K562 (cell line): Measurements from ENCODE around the gene RAB31. TPM values are rescaled to one million over a fixed set of nuclear protein-coding genes. Genes with fewer than 3 reads are reported as not detected.

Experiments used
- ATAC-seq: fragments of 200-7000 bp; cut with Tn5 transposase; 3 replicates; pipeline ENCODE4 v1.9.1; 2020; ENCODE audit warnings: moderate library complexity
- BruUV-seq: library from RNA; stranded (reverse); fragments of 400-500 nt; replicated peaks from 2 replicates; lab custom pipeline; 2021; lab: Mats Ljungman, UMichigan
- CTCF ChIA-PET: fragments of 300-600 bp; formaldehyde crosslinking; extraction: SDS; loops from one replicate; lab custom pipeline; 2021; ENCODE audit warnings: low intra/inter-chr PET ratio; lab: Yijun Ruan, JAX
- POLR2A ChIA-PET: fragments of 300-600, 350-650 bp; sonication (Branson Sonifier 250); formaldehyde crosslinking; extraction: SDS; loops from one replicate; lab custom pipeline; 2021; ENCODE audit warnings: antibody characterized with exemption, inconsistent platforms; lab: Yijun Ruan, JAX
- DNase-seq, 4 experiments: peaks; one replicate each; pipeline versions ENCODE4 v3.0.0 to v3.0.0-alpha.2; 2011 to 2018; ENCODE audit warnings: low spot score in 3 of 4, mixed read lengths in 3 of 4; ENCODE audit errors: extremely low read depth in 1 of 4
- FAIRE-seq: peaks from 2 replicates; lab custom pipeline; 2011; peaks lifted over from hg19 to GRCh38; lab: Jason Lieb, UNC
- H2AFZ ChIP-seq: 2 replicates; pipeline ENCODE4 v1.6.0; 2011; ENCODE audit warnings: low read depth, low read length, control low read depth, inconsistent platforms
- H3K27ac ChIP-seq: fragments of 200-600 bp; 3 replicates; pipeline ENCODE4 v1.8.0; 2011; ENCODE audit warnings: low read depth, mild to moderate bottlenecking, control low read depth, inconsistent platforms, low read length, moderate library complexity, mixed read lengths; ENCODE audit errors: extremely low read depth
- H3K27me3 ChIP-seq, 2 experiments: fragments of 300-600 bp in 1 of 2; 2 replicates in 1 of 2; 3 replicates in 1 of 2; pipeline versions ENCODE4 v1.6.0 to v1.8.0; 2011; ENCODE audit warnings: inconsistent platforms in 2 of 2, low read length in 2 of 2, mild to moderate bottlenecking in 1 of 2, mixed read lengths in 1 of 2, moderate library complexity in 1 of 2; ENCODE audit not compliant: control insufficient read depth in 2 of 2, insufficient read depth in 2 of 2
- H3K36me3 ChIP-seq: fragments of 300-600 bp; 3 replicates; pipeline ENCODE4 v1.8.0; 2011; ENCODE audit warnings: mild to moderate bottlenecking, low read length, inconsistent platforms; ENCODE audit not compliant: control insufficient read depth, insufficient read depth
- H3K4me1 ChIP-seq, 2 experiments: fragments of 200-600 bp in 1 of 2; replicated peaks in 1 of 2; 2 replicates in 1 of 2; 3 replicates in 1 of 2; pipeline versions ENCODE4 v1.5.1 to v1.8.0; 2011; ENCODE audit warnings: inconsistent platforms in 2 of 2, low read length in 2 of 2, mild to moderate bottlenecking in 1 of 2, mixed read lengths in 1 of 2, moderate library complexity in 1 of 2; ENCODE audit not compliant: control insufficient read depth in 2 of 2, insufficient read depth in 2 of 2
- H3K4me2 ChIP-seq: 2 replicates; pipeline ENCODE4 v1.6.1; 2011; ENCODE audit warnings: low read length, control low read depth, inconsistent platforms, mixed read lengths; ENCODE audit not compliant: insufficient read depth
- H3K4me3 ChIP-seq: fragments of 200-600 bp; sonication (generic), shearing (Covaris generic); 2 replicates; pipeline ENCODE4 v1.5.1; 2016; ENCODE audit warnings: control low read depth, inconsistent platforms
- H3K79me2 ChIP-seq: fragments of 200-600 bp; 3 replicates; pipeline ENCODE4 v1.8.0; 2011; ENCODE audit warnings: low read length, inconsistent platforms; ENCODE audit not compliant: control insufficient read depth, insufficient read depth
- H3K9ac ChIP-seq, 2 experiments: 2 replicates each; pipeline versions ENCODE4 v1.6.0 to v1.6.1; 2011; ENCODE audit warnings: low read depth in 2 of 2, low read length in 2 of 2, control low read depth in 1 of 2, inconsistent platforms in 1 of 2, mild to moderate bottlenecking in 1 of 2, mixed read lengths in 1 of 2; ENCODE audit not compliant: insufficient read depth in 1 of 2
- H3K9me1 ChIP-seq: one replicate; pipeline ENCODE4 v1.6.0; 2011; ENCODE audit warnings: inconsistent platforms, mild to moderate bottlenecking, low read length, moderate library complexity; ENCODE audit not compliant: control insufficient read depth, insufficient read depth
- H3K9me3 ChIP-seq: replicated peaks from 2 replicates; pipeline ENCODE4 v1.5.1; 2011; ENCODE audit warnings: low read depth, low read length, inconsistent platforms; ENCODE audit not compliant: control insufficient read depth, insufficient read depth
- H4K20me1 ChIP-seq: replicated peaks from 2 replicates; pipeline ENCODE4 v1.6.1; 2011; ENCODE audit warnings: low read length, inconsistent platforms, mixed read lengths; ENCODE audit not compliant: control insufficient read depth, insufficient read depth
- CEBPG ChIP-seq, 3 experiments: fragments of 200-800 bp in 1 of 3; sonication (Bioruptor generic) in 1 of 3; sonication (generic) in 1 of 3; formaldehyde crosslinking in 1 of 3; IDR thresholded peaks in 2 of 3; conservative IDR thresholded peaks in 1 of 3; 2 replicates each; pipeline versions ENCODE4 v1.6.1 to v1.8.0; 2016 to 2022; ENCODE audit warnings: missing compliant biosample characterization in 2 of 3, missing genetic modification characterization in 2 of 3, mild to moderate bottlenecking in 1 of 3, missing genetic modification reagents in 1 of 3
- E2F1 ChIP-seq: sonication (generic); formaldehyde crosslinking; IDR thresholded peaks from 2 replicates; pipeline ENCODE4 v1.8.1; 2023; ENCODE audit warnings: mild to moderate bottlenecking, missing genetic modification reagents, moderate library complexity
- FOXA3 ChIP-seq, 2 experiments: fragments of 450-650 bp in 1 of 2; sonication (generic) in 1 of 2; formaldehyde crosslinking; IDR thresholded peaks in 1 of 2; conservative IDR thresholded peaks in 1 of 2; 2 replicates each; pipeline versions ENCODE4 v1.4.0 to v1.8.0; 2020 to 2022; ENCODE audit warnings: mild to moderate bottlenecking in 2 of 2, missing genetic modification reagents in 1 of 2
- HINFP ChIP-seq: fragments of 450-650 bp; conservative IDR thresholded peaks from 2 replicates; pipeline ENCODE4 v1.6.1; 2016; ENCODE audit warnings: missing genetic modification characterization, low read depth, mild to moderate bottlenecking, control low read depth, missing compliant biosample characterization
- KLF13 ChIP-seq: fragments of 450-650 bp; IDR thresholded peaks from 2 replicates; pipeline ENCODE4 v1.6.1; 2016; ENCODE audit warnings: missing genetic modification characterization, low read depth, mild to moderate bottlenecking, missing compliant biosample characterization, moderate library complexity, borderline replicate concordance
- LEF1 ChIP-seq: fragments of 450-650 bp; IDR thresholded peaks from 2 replicates; pipeline ENCODE4 v1.6.1; 2016; ENCODE audit warnings: mild to moderate bottlenecking
- MAFF ChIP-seq: IDR thresholded peaks from 2 replicates; pipeline ENCODE4 v1.6.1; 2012; ENCODE audit warnings: low read length, improper control_type of control experiment
- NKRF ChIP-seq: fragments of 450-650 bp; IDR thresholded peaks from 2 replicates; pipeline ENCODE4 v1.6.1; 2016; ENCODE audit warnings: borderline replicate concordance
- NR0B1 ChIP-seq: fragments of 450-650 bp; IDR thresholded peaks from one replicate; pipeline ENCODE4 v1.6.1; 2018; ENCODE audit warnings: mild to moderate bottlenecking, moderate library complexity; ENCODE audit not compliant: partially characterized antibody
- PHF21A ChIP-seq: fragments of 450-650 bp; IDR thresholded peaks from 2 replicates; pipeline ENCODE4 v1.6.1; 2017; ENCODE audit warnings: low read depth, borderline replicate concordance
- RNF2 ChIP-seq: sonication (generic); IDR thresholded peaks from 2 replicates; pipeline ENCODE4 v1.6.1; 2016
- ZNF146 ChIP-seq: IDR thresholded peaks from one replicate; pipeline ENCODE4 v1.6.1; 2018; ENCODE audit warnings: missing compliant biosample characterization; ENCODE audit not compliant: unreplicated experiment
- ZNF444 ChIP-seq: fragments of 250-450 bp; sonication (Bioruptor Pico); IDR thresholded peaks from 2 replicates; pipeline ENCODE4 v1.4.0; 2020; ENCODE audit warnings: mild to moderate bottlenecking, moderate library complexity
- WGBS: fragments of 100-300 bp; shearing (Covaris generic); methylation state at CpG from one replicate; pipeline ENCODE4 v1.1.6; 2016; ENCODE audit warnings: low coverage, mixed read lengths; ENCODE audit not compliant: insufficient coverage; ENCODE audit errors: missing lambda C conversion rate; 5-methylcytosine and 5-hydroxymethylcytosine counted together
- in situ Hi-C: fragments of 300-500 bp; cut with MboI; formaldehyde crosslinking; loops from 4 replicates; pipeline ENCODE4 v1.15.0; 2018; ENCODE audit warnings: inconsistent platforms, mixed read lengths
- intact Hi-C: fragments of 100-400 bp; cut with micrococcal nuclease; formaldehyde crosslinking; loops from 2 replicates; pipeline ENCODE4 v1.14.2; 2022
- polyA plus RNA-seq, 8 experiments: library from polyadenylated mRNA; depleted of rRNA in 4 of 8; stranded (reverse) in 5 of 8; unstranded in 3 of 8; fragments of >200 nt; fragmentation: Nextera tagmentation in 2 of 8; fragmentation: Illumina TruSeq in 1 of 8; extraction: Ambion mirVana in 2 of 8; extraction: Trizol in 1 of 8; gene quantifications; 2 replicates each; pipeline versions ENCODE4 v1.2.1 to v1.2.3, GENCODE V29; 2011 to 2014; ENCODE audit warnings: inconsistent platforms in 1 of 8, missing spikeins in 1 of 8
- total RNA-seq, 7 experiments: library from RNA; depleted of rRNA in 6 of 7; stranded (reverse); fragments of >200 nt in 6 of 7; fragmentation: Illumina TruSeq in 2 of 7; extraction: Trizol in 2 of 7; gene quantifications; 2 replicates each; pipeline versions ENCODE4 v1.2.1 to v1.2.3, GENCODE V29; 2011 to 2021; ENCODE audit warnings: low replicate concordance in 1 of 7

The RAB31 gene
- total and polyA plus RNA-seq, 9 of the 15 experiments (the other 6 are each of a cell fraction or from before 2014, with no cell fraction given): 20.7 to 70.4 (median 41.3) TPM

- peaks cover 22% of the 10 kb centered on the region for H3K36me3 ChIP-seq
- H3K9ac ChIP-seq: peak overlapping the region; percentile 65 to 85
- no peak overlapping the region for H3K4me3 ChIP-seq
- H3K27me3 ChIP-seq: no peaks in the 10 kb centered on the region
- POLR2A ChIA-PET: interaction anchor here (0.5 to 4.1 kb wide), 16 partner anchors 8 to 300 kb away, joined by 3 to 19 read pairs (median 5); partner anchors contain the start of gene VAPA
- H4K20me1 ChIP-seq: no peaks in the 10 kb centered on the region
- H3K27ac ChIP-seq: peak overlapping the region; percentile 68
- H3K79me2 ChIP-seq: peaks cover 7% of the 10 kb centered on the region; the same call in 1 of the 3 replicates
- FAIRE-seq: peak; percentile 74
- peaks cover 3% of the 10 kb centered on the region; the same call in 1 of the 2 replicates for H3K9me3 ChIP-seq
- TSS peak; percentile 41 for BruUV-seq
- peak; percentile 51 to 90 (median 69) for DNase-seq
- CTCF ChIA-PET: interaction anchor here (0.6 kb wide), 1 partner anchor 668 kb away, joined by 3 read pairs; no protein-coding TSS in a partner anchor
- peak overlapping the region; percentile 72 for H2AFZ ChIP-seq
- no peaks in the 10 kb centered on the region for H3K9me1 ChIP-seq
- peak overlapping the region; percentile 69 for H3K4me2 ChIP-seq
- intact Hi-C loops: loop anchor here (1.0 to 5.0 kb wide), 2 partner anchors 66 to 103 kb away; no protein-coding TSS in a partner anchor
- WGBS: 21% methylated on average over 18 of the region's 18 CpGs
- ATAC-seq: peak; percentile 96
- H3K4me1 ChIP-seq: peaks cover 11 to 46% of the 10 kb centered on the region in 2 experiments
- in situ Hi-C loops: no loop called here
- TF ChIP-seq RNF2 (peak; percentile 43; the same call in 1 of the 2 replicates), CEBPG (CRISPR knock-in tag; IDR thresholded peaks at IDR 0.05) (no peak), CEBPG (tag; conservative IDR thresholded peaks at IDR 0.05 in 1 of 2, IDR thresholded peaks at IDR 0.05 in 1 of 2) (no peak), PHF21A (no peak), FOXA3 (CRISPR knock-in tag; conservative IDR thresholded peaks at IDR 0.05 in 1 of 2, IDR thresholded peaks at IDR 0.05 in 1 of 2) (no peak), NR0B1 (no peak), MAFF (no peak), LEF1 (0 out of 2 replicates have a peak, but pooled peaks have one; percentile 65), ZNF146 (CRISPR knock-in tag) (no peak), ZNF444 (CRISPR knock-in tag) (no peak), KLF13 (tag) (no peak), HINFP (no peak), NKRF (0 out of 2 replicates have a peak, but pooled peaks have one; percentile 8), E2F1 (CRISPR knock-in tag) (no peak)
Observed at GRCh38 chr18:9849407-9850283, 141.5 kb downstream of the RAB31 start.
